SK-N-SH treated with all-trans-retinoic acid at 6 μM for 48 hours (cell line): ENCODE data around the gene ELMO1.

ENCODE experiments used
- ATAC-seq: fragments of 200-7000 bp; cut with Tn5 transposase; 3 replicates; pipeline ENCODE4 v1.9.1; 2020; ENCODE audit warnings: mild to moderate bottlenecking, moderate library complexity
- ARNTL ChIP-seq: fragments of 450-650 bp; formaldehyde crosslinking; IDR thresholded peaks from 2 replicates; pipeline ENCODE4 v1.5.0; 2020; ENCODE audit warnings: low read depth, mild to moderate bottlenecking, moderate library complexity, borderline replicate concordance
- BACH2 ChIP-seq: fragments of 250-450 bp; sonication (Bioruptor Pico); IDR thresholded peaks from 2 replicates; pipeline ENCODE4 v1.9.0; 2021; ENCODE audit warnings: mild to moderate bottlenecking, borderline replicate concordance
- CSDC2 ChIP-seq: fragments of 250-450 bp; sonication (Bioruptor Pico); IDR thresholded peaks from 2 replicates; pipeline ENCODE4 v1.5.0; 2020; ENCODE audit warnings: mild to moderate bottlenecking, moderate library complexity
- ESRRG ChIP-seq: fragments of 250-450 bp; sonication (Bioruptor Pico); IDR thresholded peaks from 2 replicates; pipeline ENCODE4 v1.6.1; 2021; ENCODE audit warnings: mild to moderate bottlenecking
- GLIS3 ChIP-seq: fragments of 250-450 bp; sonication (Bioruptor Pico); IDR thresholded peaks from 2 replicates; pipeline ENCODE4 v1.5.0; 2020; ENCODE audit warnings: mild to moderate bottlenecking, moderate library complexity
- ISL1 ChIP-seq: fragments of 250-450 bp; sonication (Bioruptor Pico); IDR thresholded peaks from 2 replicates; pipeline ENCODE4 v2.1.2; 2022; ENCODE audit warnings: mild to moderate bottlenecking, moderate library complexity
- OSR1 ChIP-seq: fragments of 250-450 bp; sonication (Bioruptor Pico); IDR thresholded peaks from 2 replicates; pipeline ENCODE4 v1.8.0; 2022; ENCODE audit warnings: moderate library complexity, mild to moderate bottlenecking, inconsistent platforms
- PPARA ChIP-seq: fragments of 250-450 bp; sonication (Bioruptor Pico); IDR thresholded peaks from 2 replicates; pipeline ENCODE4 v1.5.0; 2020; ENCODE audit warnings: mild to moderate bottlenecking, borderline replicate concordance
- RARB ChIP-seq: fragments of 250-450 bp; sonication (Bioruptor Pico); IDR thresholded peaks from 2 replicates; pipeline ENCODE4 v1.8.0; 2021; ENCODE audit warnings: mild to moderate bottlenecking, moderate library complexity
- SNAI2 ChIP-seq: fragments of 250-450 bp; sonication (Bioruptor Pico); IDR thresholded peaks from 2 replicates; pipeline ENCODE4 v1.5.0; 2020; ENCODE audit warnings: mild to moderate bottlenecking, moderate library complexity
- TCF4 ChIP-seq: fragments of 250-450 bp; sonication (Bioruptor Pico); IDR thresholded peaks from 2 replicates; pipeline ENCODE4 v1.8.0; 2021; ENCODE audit warnings: mild to moderate bottlenecking, moderate library complexity, borderline replicate concordance
- TOX ChIP-seq: fragments of 250-450 bp; sonication (Bioruptor Pico); IDR thresholded peaks from 2 replicates; pipeline ENCODE4 v1.8.0; 2021; ENCODE audit warnings: mild to moderate bottlenecking, moderate library complexity, borderline replicate concordance
- ZC3H10 ChIP-seq: fragments of 250-450 bp; sonication (Bioruptor Pico); IDR thresholded peaks from 2 replicates; pipeline ENCODE4 v1.5.1; 2021; ENCODE audit warnings: mild to moderate bottlenecking, moderate library complexity
- ZFP3 ChIP-seq: fragments of 250-450 bp; sonication (Bioruptor Pico); IDR thresholded peaks from 2 replicates; pipeline ENCODE4 v1.5.0; 2020; ENCODE audit warnings: mild to moderate bottlenecking, moderate library complexity
- ZFP30 ChIP-seq: fragments of 450-650 bp; formaldehyde crosslinking; IDR thresholded peaks from 2 replicates; pipeline ENCODE4 v1.5.0; 2022; ENCODE audit warnings: mild to moderate bottlenecking, moderate library complexity
- ZNF565 ChIP-seq: fragments of 450-650 bp; formaldehyde crosslinking; conservative IDR thresholded peaks from 2 replicates; pipeline ENCODE4 v1.5.0; 2020; ENCODE audit warnings: low read depth, mild to moderate bottlenecking, moderate library complexity
- ZNF70 ChIP-seq: fragments of 450-650 bp; formaldehyde crosslinking; IDR thresholded peaks from 2 replicates; pipeline ENCODE4 v1.5.0; 2020; ENCODE audit warnings: mild to moderate bottlenecking, moderate library complexity
- ZNF8 ChIP-seq: fragments of 450-650 bp; formaldehyde crosslinking; IDR thresholded peaks from 2 replicates; pipeline ENCODE4 v1.5.0; 2020; ENCODE audit warnings: mild to moderate bottlenecking, moderate library complexity
- TF ChIP-seq, protein P1 (sequence below): fragments of 250-450 bp; sonication (Bioruptor Pico); IDR thresholded peaks from 2 replicates; pipeline ENCODE4 v1.8.0; 2021; ENCODE audit warnings: low read depth, mild to moderate bottlenecking, moderate library complexity, borderline replicate concordance
- TF ChIP-seq, protein P2 (sequence below): fragments of 250-450 bp; sonication (Bioruptor Pico); IDR thresholded peaks from 2 replicates; pipeline ENCODE4 v1.5.0; 2020; ENCODE audit warnings: mild to moderate bottlenecking, moderate library complexity
- TF ChIP-seq, protein P3 (sequence below): fragments of 250-450 bp; sonication (Bioruptor Pico); IDR thresholded peaks from 2 replicates; pipeline ENCODE4 v1.8.0; 2020; ENCODE audit warnings: mild to moderate bottlenecking, moderate library complexity, borderline replicate concordance
- TF ChIP-seq, protein P4 (sequence below): fragments of 250-450 bp; sonication (Bioruptor Pico); IDR thresholded peaks from 2 replicates; pipeline ENCODE4 v1.5.1; 2021; ENCODE audit warnings: mild to moderate bottlenecking, moderate library complexity
- TF ChIP-seq, protein P5 (sequence below): fragments of 250-450 bp; sonication (Bioruptor Pico); IDR thresholded peaks from 2 replicates; pipeline ENCODE4 v1.5.1; 2020; ENCODE audit warnings: low read depth, mild to moderate bottlenecking, moderate library complexity

Gene ELMO1

DNA sequence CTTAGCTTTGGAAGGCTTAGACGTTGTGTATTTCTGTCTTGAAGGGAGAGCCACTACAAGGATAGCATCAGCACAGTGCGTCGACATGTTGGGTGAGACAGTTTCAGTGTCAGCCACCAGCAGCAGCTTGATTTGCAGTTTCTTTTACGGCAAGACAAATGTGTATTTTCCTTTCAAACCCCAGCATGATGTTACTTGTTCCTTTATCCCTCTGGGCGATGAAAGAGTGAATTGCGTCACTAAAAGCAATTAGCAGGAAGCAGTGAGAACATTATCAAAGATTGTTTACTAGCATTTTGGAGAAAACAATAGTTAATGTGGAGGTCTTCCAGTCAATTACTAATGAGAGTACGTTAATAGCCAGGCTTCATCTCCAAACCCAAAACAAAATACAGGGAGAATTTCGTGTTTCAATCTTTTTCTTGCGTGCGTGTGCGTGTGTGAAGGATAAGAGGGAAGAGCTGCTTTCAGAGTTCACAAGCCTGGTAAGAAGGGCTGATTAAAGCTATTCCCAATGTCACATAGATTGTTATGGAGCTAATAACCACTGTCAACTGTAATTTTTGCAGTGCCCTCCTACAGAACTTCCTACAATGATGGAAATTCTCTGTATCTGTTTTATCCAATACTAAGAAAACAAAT is 567.3 kb downstream of the ELMO1 start:
- ATAC-seq: no peak
- no peak for TF ChIP-seq OSR1 (CRISPR knock-in tag)
- TF ChIP-seq, protein P1, sequence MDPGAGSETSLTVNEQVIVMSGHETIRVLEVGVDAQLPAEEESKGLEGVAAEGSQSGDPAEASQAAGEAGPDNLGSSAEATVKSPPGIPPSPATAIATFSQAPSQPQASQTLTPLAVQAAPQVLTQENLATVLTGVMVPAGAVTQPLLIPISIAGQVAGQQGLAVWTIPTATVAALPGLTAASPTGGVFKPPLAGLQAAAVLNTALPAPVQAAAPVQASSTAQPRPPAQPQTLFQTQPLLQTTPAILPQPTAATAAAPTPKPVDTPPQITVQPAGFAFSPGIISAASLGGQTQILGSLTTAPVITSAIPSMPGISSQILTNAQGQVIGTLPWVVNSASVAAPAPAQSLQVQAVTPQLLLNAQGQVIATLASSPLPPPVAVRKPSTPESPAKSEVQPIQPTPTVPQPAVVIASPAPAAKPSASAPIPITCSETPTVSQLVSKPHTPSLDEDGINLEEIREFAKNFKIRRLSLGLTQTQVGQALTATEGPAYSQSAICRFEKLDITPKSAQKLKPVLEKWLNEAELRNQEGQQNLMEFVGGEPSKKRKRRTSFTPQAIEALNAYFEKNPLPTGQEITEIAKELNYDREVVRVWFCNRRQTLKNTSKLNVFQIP (CRISPR knock-in tag): no peak
- no peak for TF ChIP-seq ZNF70 (CRISPR knock-in tag)
- TF ChIP-seq, protein P2, sequence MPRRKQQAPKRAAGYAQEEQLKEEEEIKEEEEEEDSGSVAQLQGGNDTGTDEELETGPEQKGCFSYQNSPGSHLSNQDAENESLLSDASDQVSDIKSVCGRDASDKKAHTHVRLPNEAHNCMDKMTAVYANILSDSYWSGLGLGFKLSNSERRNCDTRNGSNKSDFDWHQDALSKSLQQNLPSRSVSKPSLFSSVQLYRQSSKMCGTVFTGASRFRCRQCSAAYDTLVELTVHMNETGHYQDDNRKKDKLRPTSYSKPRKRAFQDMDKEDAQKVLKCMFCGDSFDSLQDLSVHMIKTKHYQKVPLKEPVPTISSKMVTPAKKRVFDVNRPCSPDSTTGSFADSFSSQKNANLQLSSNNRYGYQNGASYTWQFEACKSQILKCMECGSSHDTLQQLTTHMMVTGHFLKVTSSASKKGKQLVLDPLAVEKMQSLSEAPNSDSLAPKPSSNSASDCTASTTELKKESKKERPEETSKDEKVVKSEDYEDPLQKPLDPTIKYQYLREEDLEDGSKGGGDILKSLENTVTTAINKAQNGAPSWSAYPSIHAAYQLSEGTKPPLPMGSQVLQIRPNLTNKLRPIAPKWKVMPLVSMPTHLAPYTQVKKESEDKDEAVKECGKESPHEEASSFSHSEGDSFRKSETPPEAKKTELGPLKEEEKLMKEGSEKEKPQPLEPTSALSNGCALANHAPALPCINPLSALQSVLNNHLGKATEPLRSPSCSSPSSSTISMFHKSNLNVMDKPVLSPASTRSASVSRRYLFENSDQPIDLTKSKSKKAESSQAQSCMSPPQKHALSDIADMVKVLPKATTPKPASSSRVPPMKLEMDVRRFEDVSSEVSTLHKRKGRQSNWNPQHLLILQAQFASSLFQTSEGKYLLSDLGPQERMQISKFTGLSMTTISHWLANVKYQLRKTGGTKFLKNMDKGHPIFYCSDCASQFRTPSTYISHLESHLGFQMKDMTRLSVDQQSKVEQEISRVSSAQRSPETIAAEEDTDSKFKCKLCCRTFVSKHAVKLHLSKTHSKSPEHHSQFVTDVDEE (CRISPR knock-in tag): no peak
- TF ChIP-seq SNAI2 (CRISPR knock-in tag): no peak
- TF ChIP-seq ARNTL (CRISPR knock-in tag): no peak
- TF ChIP-seq, protein P3, sequence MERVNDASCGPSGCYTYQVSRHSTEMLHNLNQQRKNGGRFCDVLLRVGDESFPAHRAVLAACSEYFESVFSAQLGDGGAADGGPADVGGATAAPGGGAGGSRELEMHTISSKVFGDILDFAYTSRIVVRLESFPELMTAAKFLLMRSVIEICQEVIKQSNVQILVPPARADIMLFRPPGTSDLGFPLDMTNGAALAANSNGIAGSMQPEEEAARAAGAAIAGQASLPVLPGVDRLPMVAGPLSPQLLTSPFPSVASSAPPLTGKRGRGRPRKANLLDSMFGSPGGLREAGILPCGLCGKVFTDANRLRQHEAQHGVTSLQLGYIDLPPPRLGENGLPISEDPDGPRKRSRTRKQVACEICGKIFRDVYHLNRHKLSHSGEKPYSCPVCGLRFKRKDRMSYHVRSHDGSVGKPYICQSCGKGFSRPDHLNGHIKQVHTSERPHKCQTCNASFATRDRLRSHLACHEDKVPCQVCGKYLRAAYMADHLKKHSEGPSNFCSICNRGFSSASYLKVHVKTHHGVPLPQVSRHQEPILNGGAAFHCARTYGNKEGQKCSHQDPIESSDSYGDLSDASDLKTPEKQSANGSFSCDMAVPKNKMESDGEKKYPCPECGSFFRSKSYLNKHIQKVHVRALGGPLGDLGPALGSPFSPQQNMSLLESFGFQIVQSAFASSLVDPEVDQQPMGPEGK: no peak
- TF ChIP-seq CSDC2 (CRISPR knock-in tag): no peak
- TF ChIP-seq TCF4 (CRISPR knock-in tag): no peak
- no peak for TF ChIP-seq ZNF565 (CRISPR knock-in tag)
- no peak for TF ChIP-seq ZFP3 (CRISPR knock-in tag)
- no peak for TF ChIP-seq GLIS3 (CRISPR knock-in tag)
- no peak for TF ChIP-seq BACH2 (CRISPR knock-in tag)
- no peak for TF ChIP-seq ZC3H10 (CRISPR knock-in tag)
- TF ChIP-seq, protein P4, sequence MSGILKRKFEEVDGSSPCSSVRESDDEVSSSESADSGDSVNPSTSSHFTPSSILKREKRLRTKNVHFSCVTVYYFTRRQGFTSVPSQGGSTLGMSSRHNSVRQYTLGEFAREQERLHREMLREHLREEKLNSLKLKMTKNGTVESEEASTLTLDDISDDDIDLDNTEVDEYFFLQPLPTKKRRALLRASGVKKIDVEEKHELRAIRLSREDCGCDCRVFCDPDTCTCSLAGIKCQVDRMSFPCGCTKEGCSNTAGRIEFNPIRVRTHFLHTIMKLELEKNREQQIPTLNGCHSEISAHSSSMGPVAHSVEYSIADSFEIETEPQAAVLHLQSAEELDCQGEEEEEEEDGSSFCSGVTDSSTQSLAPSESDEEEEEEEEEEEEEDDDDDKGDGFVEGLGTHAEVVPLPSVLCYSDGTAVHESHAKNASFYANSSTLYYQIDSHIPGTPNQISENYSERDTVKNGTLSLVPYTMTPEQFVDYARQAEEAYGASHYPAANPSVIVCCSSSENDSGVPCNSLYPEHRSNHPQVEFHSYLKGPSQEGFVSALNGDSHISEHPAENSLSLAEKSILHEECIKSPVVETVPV (CRISPR knock-in tag): no peak
- TF ChIP-seq ESRRG (CRISPR knock-in tag): no peak
- no peak for TF ChIP-seq PPARA
- TF ChIP-seq ZFP30: no peak
- TF ChIP-seq RARB (CRISPR knock-in tag): no peak

DNA sequence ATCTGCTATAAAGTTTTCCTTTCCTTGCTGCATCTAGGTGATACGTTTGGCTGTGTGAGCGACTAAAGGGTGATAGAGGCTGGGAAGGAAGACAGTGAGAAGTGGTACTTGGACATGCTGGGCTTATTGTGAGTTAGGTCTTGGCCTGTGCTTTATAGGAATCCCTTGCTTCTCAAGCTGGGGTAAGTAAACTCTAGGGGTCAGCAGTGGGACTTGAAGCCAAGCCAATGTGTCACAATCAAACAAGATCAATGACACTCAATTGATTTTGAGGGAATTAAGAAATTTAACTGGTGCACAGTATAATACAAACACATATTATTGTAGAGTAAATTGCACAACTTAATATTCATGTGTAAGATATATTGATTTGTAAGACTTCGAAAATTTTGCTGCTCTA is 568.6 kb downstream of the ELMO1 start:
- ATAC-seq: no peak
- TF ChIP-seq ZNF565 (CRISPR knock-in tag) (no peak), ZC3H10 (CRISPR knock-in tag) (no peak), ESRRG (CRISPR knock-in tag) (no peak), RARB (CRISPR knock-in tag) (no peak), OSR1 (CRISPR knock-in tag) (no peak), ISL1 (CRISPR knock-in tag) (no peak), GLIS3 (CRISPR knock-in tag) (no peak), SNAI2 (CRISPR knock-in tag) (no peak), BACH2 (CRISPR knock-in tag) (no peak), TCF4 (CRISPR knock-in tag) (no peak), PPARA (no peak), ZFP3 (CRISPR knock-in tag) (no peak), ARNTL (CRISPR knock-in tag) (no peak), TOX (no peak), ZNF8 (no peak)
- TF ChIP-seq, protein P5, sequence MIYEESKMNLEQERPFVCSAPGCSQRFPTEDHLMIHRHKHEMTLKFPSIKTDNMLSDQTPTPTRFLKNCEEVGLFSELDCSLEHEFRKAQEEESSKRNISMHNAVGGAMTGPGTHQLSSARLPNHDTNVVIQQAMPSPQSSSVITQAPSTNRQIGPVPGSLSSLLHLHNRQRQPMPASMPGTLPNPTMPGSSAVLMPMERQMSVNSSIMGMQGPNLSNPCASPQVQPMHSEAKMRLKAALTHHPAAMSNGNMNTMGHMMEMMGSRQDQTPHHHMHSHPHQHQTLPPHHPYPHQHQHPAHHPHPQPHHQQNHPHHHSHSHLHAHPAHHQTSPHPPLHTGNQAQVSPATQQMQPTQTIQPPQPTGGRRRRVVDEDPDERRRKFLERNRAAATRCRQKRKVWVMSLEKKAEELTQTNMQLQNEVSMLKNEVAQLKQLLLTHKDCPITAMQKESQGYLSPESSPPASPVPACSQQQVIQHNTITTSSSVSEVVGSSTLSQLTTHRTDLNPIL (CRISPR knock-in tag): no peak
- TF ChIP-seq, protein P2 (CRISPR knock-in tag): no peak
